IPS DF 19.7 (cell line): ENCODE data around the gene BRD4.

ENCODE experiments used
- DNase-seq: peaks from one replicate; pipeline ENCODE4 v3.0.0-alpha.2; 2013; ENCODE audit warnings: low read depth, low spot score

BRD4 gene

DNA sequence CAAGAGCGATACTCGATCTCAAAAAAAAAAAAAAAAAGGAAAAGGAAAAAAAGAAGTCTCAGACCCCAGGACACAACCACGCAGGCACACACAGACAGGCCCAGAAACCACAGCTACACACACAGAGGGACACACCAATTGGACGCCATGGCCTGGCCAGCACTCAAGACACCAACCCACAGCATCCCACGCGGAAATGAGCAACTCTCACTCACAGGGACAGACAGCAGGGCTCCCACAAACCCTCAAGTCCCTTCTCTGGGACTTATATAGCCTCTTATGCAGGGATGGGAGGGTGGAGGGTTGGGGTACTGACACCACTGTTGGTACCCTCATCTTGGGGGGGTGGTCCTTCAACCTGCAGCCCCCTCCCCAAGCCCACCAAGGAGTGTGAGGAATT lies 137.4 kb downstream of the BRD4 start:
- DNase-seq, result no peak

DNA sequence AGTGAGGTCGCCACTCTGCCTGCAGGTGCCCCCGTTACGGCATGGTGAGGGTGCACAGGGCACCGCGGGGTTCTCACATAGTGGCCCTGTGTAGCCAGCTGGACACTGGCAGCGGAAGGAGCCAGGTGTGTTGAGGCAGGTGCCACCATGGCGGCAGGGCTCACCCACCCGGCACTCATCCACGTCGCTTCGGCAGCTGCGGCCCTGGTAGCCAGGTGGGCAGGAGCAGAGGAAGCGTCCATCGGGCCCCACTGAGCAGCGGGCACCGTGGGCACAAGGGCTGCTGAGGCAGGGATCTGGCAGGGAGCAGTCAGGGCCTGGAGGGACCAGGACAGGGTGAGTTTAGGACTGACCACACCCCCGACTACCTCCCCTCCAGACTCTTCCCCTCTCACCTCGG lies 140.4 kb downstream of the BRD4 start:
- no peak for DNase-seq

DNA sequence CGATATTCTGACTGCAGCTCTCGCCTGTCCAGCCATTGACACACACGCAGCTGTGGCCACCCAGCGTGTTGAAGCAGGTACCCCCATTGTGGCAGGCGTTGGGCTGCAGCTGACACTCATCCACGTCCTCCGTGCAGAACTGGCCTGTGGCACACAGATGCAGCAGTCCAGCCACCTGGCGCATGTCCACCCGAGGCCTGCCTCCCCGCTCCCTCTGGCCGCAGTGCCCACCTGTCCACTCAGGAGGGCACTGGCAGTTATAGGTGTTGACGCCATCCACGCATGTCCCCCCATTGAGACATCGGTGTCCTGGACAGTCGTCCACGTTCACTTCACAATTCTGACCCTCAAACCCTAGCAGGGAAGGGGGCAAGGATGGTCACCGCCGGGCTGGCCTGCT lies 140.8 kb downstream of the BRD4 start:
- no peak for DNase-seq

DNA sequence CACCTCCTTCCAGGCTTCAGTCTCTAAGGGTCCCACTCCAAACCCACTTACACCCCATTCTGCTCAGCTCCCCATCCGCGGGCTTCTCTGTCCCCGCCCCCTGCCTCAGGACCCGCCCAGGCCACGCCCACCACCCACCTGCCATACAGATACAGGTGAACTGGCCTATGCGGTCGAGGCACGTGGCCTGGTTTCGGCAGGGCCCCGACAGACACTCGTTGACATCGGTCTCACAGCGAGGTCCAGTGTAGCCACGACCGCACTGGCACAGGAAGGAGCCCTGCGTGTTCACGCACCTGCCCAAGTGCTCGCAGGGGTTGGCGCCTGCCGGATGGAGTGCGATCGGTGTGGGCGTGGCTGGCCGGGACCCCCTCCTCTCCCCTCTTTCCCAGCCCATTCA lies 143.5 kb downstream of the BRD4 start:
- no peak for DNase-seq

DNA sequence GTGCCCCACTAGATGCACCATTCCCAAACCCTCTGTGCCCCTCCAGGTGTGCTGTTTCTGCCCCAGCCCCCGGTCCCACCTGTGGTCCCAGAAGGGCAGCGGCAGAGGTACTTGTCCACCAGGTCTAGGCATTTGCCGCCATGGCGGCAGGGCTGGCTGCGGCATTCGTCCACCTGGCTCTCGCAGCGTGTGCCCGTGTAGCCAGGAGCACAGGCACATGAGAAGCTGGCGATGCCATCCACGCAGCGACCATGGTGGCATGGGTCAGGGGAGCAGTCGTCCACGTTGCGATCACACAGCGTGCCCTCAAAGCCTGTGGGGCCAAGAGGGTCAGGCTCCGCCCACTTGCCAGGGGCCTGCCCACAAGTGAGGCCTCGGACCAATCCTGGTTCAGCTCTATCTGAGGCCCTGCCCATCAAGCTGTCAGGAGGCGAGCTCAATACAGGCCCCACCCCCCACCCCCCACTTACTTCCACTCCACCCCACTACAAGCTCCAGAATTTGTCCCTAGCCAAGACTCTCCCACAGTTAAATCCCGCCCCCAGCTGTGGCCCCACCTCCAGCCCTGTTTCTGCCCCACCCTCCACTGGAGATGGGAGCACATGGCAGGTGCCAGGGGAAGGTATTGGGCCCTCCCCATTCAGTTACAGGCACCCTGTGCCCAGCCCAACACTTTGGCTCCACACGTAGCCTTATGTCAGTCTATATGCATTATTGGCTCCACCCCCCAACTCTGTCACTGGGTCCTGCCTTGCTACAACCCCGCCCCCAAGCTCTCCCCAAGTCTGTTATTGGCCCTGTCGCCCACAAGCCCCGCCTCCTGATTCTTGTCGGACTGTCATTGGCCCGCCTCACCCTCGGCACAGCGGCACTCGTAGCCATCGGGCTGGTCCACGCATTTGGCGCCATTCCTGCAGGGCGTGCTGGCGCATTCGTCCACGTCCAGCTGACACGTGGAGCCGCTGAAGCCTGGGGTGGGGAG lies 145.0 kb downstream of the BRD4 start:
- DNase-seq, result no peak
